Measurements from ENCODE around the gene CACNA1A.
"Not testable (repeated sequence)": the region's sequence is repeated elsewhere in the genome, so short reads cannot be mapped to it uniquely, and the experiment has no call there.

Gene CACNA1A

DNA sequence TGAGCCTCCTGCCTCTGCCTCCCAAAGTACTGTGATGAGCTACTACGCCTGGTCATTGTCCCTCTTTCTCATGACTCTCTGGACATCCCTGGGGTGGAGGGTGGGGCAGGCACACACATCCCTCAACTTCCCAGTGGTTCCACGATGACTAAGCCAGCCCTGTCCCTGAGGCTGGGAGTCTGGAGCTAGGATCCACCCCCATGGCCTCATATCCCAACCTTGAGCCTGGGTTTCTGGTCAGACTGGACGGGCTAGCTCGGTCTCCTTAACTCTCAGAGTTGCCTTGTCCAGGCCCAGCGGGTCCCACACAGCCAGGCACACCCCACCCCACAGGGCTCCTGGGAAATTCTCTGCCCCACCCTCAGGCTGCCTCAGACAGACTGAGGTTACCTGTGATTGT is 336.5 kb downstream of the CACNA1A start:
- DNase-seq (ENCODE audit: low read depth in 1 of 2, low spot score in 1 of 2), result no peak
- no peaks in the 10 kb centered on the region for H3K27me3 ChIP-seq (ENCODE audit: insufficient read depth, poor library complexity, severe bottlenecking)
- H3K27ac ChIP-seq (replicated peaks), result no peak overlapping the region
- no peak overlapping the region for H3K4me3 ChIP-seq (replicated peaks; ENCODE audit: insufficient read depth, low read length)
- TF ChIP-seq POLR2AphosphoS5 (IDR thresholded peaks at IDR 0.05; ENCODE audit: low read depth) (no peak), SPI1 (IDR thresholded peaks at IDR 0.05; ENCODE audit: borderline replicate concordance, low read depth) (no peak), GABPA (IDR thresholded peaks at IDR 0.05; ENCODE audit: low read depth) (no peak)
- TF ChIP-seq, protein P1, sequence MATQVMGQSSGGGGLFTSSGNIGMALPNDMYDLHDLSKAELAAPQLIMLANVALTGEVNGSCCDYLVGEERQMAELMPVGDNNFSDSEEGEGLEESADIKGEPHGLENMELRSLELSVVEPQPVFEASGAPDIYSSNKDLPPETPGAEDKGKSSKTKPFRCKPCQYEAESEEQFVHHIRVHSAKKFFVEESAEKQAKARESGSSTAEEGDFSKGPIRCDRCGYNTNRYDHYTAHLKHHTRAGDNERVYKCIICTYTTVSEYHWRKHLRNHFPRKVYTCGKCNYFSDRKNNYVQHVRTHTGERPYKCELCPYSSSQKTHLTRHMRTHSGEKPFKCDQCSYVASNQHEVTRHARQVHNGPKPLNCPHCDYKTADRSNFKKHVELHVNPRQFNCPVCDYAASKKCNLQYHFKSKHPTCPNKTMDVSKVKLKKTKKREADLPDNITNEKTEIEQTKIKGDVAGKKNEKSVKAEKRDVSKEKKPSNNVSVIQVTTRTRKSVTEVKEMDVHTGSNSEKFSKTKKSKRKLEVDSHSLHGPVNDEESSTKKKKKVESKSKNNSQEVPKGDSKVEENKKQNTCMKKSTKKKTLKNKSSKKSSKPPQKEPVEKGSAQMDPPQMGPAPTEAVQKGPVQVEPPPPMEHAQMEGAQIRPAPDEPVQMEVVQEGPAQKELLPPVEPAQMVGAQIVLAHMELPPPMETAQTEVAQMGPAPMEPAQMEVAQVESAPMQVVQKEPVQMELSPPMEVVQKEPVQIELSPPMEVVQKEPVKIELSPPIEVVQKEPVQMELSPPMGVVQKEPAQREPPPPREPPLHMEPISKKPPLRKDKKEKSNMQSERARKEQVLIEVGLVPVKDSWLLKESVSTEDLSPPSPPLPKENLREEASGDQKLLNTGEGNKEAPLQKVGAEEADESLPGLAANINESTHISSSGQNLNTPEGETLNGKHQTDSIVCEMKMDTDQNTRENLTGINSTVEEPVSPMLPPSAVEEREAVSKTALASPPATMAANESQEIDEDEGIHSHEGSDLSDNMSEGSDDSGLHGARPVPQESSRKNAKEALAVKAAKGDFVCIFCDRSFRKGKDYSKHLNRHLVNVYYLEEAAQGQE (IDR thresholded peaks at IDR 0.05; ENCODE audit: insufficient replicate concordance, low read depth), result no peak
- TF ChIP-seq, protein P2, sequence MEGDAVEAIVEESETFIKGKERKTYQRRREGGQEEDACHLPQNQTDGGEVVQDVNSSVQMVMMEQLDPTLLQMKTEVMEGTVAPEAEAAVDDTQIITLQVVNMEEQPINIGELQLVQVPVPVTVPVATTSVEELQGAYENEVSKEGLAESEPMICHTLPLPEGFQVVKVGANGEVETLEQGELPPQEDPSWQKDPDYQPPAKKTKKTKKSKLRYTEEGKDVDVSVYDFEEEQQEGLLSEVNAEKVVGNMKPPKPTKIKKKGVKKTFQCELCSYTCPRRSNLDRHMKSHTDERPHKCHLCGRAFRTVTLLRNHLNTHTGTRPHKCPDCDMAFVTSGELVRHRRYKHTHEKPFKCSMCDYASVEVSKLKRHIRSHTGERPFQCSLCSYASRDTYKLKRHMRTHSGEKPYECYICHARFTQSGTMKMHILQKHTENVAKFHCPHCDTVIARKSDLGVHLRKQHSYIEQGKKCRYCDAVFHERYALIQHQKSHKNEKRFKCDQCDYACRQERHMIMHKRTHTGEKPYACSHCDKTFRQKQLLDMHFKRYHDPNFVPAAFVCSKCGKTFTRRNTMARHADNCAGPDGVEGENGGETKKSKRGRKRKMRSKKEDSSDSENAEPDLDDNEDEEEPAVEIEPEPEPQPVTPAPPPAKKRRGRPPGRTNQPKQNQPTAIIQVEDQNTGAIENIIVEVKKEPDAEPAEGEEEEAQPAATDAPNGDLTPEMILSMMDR (IDR thresholded peaks at IDR 0.05; ENCODE audit: insufficient read depth, low read length), result no peak

DNA sequence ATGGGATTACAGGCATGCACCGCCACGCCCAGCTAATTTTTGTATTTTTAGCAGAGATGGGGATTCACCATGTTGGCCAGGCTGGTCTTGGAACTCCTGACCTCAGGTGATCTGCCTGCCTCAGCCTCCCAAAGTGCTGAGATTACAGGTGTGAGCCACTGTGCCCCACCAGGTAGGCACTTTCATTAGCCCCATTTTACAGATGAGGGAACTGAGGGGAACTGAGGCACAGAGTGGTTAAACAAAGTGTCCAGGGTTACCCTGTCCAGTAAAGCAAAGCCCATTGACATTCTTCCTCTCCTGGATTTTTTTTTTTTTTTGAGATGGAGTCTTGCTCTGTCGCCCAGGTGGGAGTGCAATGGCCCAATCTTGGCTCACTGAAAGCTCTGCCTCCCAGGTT is 340.1 kb downstream of the CACNA1A start:
- H3K27ac ChIP-seq (replicated peaks), result peak overlapping the region; percentile 80; the same call in 1 of the 2 replicates
- H3K27me3 ChIP-seq (ENCODE audit: insufficient read depth, poor library complexity, severe bottlenecking); H3K4me3 ChIP-seq (replicated peaks; ENCODE audit: insufficient read depth, low read length); DNase-seq (ENCODE audit: low read depth in 1 of 2, low spot score in 1 of 2): not testable (repeated sequence)

DNA sequence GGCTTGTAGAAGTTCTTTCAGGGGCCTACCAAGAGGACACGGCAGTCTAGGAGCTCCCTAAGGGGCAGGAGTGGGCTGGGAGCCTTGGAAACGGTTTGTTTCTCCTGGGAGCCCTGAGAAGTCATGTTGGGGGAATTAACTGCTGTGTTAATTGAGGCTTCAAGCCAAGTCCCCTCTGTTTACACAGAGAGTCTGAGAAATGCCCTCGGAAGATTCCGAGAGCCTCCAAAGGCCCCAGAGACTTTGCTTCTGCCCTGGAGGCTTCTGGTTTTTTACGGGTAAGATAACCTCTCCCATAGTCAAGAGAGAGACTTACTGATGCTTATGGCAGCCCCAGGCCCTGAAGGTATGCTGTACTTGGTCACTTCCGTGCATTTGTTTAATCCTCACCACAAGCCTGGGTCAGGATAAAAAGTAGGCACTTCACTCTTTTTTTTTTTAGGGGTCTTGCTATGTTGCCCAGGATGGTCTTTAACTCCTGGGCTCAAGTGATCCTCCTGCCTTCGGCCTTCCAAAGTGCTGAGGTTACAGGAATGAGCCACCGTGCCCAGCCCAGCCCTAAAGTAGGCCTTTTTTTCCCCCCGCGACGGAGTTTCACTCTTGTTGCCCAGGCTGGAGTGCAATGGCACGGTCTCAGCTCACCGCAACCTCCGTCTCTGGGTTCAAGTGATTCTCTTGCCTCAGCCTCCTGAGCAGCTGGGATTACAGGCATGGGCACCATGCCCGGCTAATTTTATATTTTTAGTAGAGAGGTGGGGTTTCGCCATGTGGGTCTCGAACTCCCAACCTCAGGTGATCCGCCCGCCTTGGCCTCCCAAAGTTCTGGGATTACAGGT is 340.9 kb downstream of the CACNA1A start:
- H3K4me3 ChIP-seq (replicated peaks; ENCODE audit: insufficient read depth, low read length), result no peak overlapping the region
- no peak for TF ChIP-seq SPI1 (IDR thresholded peaks at IDR 0.05; ENCODE audit: borderline replicate concordance, low read depth)
- TF ChIP-seq POLR2AphosphoS5 (IDR thresholded peaks at IDR 0.05; ENCODE audit: low read depth), result no peak
- TF ChIP-seq, protein P2 (IDR thresholded peaks at IDR 0.05; ENCODE audit: insufficient read depth, low read length), result no peak
- TF ChIP-seq, protein P1 (IDR thresholded peaks at IDR 0.05; ENCODE audit: insufficient replicate concordance, low read depth), result no peak
- TF ChIP-seq GABPA (IDR thresholded peaks at IDR 0.05; ENCODE audit: low read depth), result no peak
- H3K27ac ChIP-seq (replicated peaks), result peak overlapping the region; percentile 69
- H3K27me3 ChIP-seq (ENCODE audit: insufficient read depth, poor library complexity, severe bottlenecking), result no peaks in the 10 kb centered on the region
- DNase-seq (ENCODE audit: low read depth in 1 of 2, low spot score in 1 of 2), result no peak

DNA sequence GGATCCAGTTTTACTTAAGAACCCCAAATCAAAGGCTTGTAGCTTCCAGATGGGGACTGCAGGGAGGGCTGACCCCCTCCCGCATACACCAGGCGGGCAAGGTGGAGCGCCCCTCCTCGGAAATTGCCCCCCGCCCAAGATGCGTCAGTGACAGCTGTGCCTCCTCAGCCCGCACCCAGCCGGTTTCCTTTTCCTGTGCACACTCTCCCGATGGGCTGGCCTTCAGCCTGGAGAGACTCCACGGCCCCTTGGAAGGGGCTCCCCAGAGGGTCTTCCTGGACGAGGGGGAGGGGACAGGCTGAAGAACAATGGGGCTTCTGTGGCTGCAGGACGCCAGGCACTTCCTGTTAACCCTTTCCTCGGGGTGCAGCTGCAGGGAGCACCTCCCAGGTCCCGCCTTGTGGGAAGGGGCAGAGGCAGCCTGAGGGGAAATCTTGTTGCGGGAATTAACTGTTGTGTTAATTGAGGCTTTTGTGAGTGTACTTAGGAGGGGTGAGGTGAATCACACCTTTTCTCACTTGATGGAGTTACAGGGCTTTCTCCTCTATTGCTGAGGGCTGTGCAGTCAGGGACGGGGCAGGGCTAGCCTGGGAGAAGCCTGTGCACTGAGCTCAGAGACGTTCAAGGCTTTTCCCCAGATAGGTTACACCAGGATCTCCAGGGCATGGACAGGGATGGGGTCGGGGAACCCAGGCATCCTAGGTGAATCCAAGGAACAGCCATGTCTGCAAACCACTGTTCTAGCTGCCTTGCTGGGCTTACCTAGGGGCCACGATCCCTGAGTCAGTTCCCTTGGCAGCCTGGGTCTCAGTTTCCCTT is 341.7 kb downstream of the CACNA1A start:
- H3K27ac ChIP-seq (replicated peaks), result peak overlapping the region; percentile 69
- TF ChIP-seq, protein P2 (IDR thresholded peaks at IDR 0.05; ENCODE audit: insufficient read depth, low read length), result no peak
- peak; percentile 79 for TF ChIP-seq SPI1 (IDR thresholded peaks at IDR 0.05; ENCODE audit: borderline replicate concordance, low read depth)
- H3K4me3 ChIP-seq (replicated peaks; ENCODE audit: insufficient read depth, low read length), result 0 out of 2 replicates have a peak overlapping the region, but pooled peaks have one; percentile 6
- peak in 1 of 2 experiments; percentile 65 for DNase-seq (ENCODE audit: low read depth in 1 of 2, low spot score in 1 of 2)
- no peaks in the 10 kb centered on the region for H3K27me3 ChIP-seq (ENCODE audit: insufficient read depth, poor library complexity, severe bottlenecking)
